ENCODE results near the gene ADGRG1.

ADGRG1 gene

DNA sequence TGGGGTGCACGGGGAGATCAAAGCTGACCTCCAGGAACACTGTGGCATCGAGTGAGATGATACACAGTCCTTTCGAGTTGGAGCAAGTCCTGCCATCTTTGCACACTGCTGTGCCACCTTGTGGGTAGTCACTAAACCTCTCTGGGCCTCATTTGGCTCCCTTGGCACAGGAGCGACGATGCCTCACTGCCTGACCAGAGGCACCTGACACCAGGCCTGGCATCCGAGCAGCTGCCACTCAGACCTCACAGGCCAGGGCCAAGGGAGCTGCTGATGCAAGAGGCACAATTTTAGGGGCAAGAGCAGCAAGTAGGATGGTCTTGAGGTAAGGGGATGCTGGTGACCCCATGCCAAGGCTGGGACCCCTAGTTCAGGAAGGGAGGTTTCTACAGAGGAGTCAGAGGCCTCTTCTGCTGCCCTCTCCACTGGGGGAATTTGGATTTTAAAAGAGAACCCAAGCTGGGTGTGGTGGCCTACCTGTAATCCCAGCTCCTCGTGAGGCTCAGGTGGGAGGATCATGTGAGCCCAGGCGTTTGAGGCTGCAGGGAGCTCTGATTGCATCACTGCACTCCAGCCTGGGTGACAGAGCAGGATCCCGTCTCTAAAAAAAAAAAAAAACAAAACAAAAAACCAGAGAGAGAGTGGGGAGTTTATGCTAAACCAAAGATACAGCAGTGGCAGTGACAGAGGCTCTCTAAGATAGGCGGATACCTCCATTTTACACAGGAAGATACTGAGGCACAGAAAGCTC is 6.7 kb upstream of the ADGRG1 start:
- DNase-seq = no peak

DNA sequence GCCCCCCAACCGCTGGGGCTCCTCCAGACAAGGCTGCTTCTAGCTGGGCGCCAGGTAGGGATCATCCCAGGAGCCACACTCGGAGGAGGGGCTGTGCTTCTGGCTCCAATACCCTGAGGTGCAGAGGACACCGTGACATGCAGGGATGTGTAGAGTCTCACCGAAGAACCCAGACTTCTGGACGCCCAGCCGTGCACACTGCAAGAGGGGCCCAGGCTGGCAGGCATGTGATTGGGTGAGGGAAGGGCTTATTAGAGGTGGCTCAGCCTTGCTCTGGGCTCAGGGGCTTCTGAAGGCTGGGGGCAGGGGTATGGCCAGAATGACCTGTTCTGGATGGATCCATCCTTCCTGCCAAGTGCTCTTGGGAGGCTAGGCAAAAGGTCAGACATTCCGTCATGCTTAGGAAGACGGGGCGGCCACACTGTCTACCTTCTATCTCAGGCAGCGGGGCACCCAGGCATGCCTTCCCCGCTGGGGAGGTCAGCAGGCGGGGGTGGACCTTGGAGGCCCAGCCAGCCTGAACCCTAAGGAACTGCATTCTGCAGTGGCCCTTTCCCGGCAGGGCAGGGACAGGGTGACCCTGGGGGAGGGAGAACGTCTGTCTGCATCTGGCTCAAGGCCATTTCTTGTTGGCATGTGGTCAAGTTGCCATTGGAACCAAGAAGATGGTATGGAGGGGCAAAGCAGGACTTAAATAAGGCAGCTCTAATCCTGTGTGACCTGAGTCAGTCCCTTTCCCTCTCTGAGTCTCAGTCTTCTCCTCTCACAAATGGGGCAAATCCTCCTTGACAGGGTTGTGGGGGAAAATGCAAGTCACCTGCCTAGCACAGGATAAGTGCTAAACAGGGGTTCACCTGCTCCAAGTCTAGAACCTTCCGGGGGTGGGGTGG is 5.8 kb upstream of the ADGRG1 start:
- no peak for DNase-seq

DNA sequence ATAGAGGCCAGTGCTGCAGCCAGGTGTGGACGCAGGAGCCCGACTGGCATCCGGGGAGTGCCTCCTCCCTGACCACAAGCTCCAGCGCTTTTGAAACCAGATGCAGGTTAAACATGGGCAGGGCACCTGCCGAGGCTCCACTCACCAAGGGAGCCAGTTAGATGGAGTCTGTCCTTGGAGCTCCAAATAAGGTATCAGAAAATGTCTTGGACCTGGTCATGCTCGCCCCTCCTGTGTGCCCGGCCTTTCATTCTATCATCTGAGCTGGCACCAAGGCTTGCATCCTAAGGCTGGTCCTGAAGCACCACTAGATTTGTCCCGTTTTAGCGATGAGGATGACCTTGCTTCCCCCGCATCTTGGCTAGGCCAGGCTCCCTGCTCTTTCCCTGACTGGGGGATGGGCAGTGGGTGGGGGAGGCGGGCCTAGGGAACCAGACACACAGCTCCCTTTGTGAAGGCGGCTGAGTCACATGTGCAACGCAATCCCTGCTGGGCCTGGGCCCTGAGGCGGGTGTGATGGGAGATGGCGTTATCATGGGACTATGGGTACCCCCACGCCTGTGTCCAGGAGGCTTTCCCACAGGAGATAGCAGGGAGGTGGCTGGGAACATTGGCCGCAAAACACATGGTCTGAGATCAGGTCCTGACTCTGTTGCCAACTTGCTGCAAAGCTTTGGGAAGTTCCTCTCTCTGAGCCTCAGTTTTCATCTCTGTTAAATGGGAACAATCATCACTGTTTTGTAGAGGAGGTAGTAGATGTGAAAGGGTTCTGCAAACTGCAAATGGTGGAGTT is 5.0 kb upstream of the ADGRG1 start:
- DNase-seq = no peak

DNA sequence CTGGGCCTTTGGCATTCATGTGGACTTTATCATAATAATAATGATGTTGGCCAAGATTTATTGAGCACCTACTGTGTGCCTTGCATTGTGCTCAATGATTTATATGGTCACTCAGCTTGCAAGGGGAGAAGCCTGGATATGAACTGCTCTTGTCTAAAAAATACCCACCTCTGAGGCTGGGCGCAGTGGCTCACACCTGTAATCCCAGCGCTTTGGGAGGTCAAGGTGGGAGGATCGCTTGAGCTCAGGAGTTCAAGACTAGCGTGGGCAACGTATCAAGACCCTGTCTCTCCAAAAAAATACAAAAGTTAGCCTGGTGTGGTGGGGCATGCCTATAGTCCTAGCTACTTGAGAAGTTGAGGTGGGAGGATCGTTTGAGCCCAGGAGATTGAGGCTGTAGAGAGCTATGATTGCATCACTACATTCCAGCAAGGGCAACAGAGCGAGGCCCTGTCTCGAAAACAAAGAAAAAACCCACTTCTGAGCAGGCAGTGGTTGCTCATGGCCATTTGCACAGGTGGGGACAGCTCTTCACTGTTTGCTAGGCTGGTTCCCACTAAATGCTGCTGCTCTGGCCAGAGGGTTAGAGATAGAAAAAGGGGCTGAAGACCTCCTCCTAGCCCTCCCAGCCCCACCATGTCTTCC is 4.3 kb upstream of the ADGRG1 start:
- DNase-seq = no peak

DNA sequence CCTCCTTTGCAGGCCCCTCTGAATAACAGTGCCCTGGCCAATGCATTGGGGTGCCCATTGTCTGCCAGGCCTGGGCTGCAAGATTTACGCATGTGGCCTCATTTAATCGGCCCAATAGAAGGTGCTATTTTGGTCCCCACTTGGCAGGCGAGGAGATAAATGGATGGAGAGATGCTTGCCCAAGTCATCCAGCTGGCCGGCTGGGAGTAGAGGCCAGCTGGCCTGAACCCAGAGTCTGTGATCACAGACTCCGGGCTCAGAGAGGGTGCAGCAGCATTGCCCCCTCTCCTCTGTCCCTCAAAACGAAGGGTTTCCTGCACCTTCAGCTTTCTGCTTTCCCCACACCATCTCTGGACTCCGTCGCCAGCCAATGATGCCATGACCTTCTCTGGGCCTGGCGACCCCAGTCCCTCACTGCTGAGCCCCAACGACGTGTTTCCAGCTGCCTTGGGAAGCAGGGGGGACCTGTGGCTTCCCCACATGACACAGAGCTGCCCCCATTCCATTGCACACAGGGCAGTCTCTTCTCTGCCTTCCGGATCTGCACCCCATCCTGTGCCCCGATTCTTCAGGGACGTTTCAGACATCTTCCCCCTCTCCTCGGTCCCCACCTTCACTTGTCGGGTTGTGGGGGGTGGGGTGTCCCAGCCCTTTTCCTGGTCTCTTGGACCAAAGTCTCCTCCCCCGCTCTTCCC is 3.5 kb upstream of the ADGRG1 start:
- DNase-seq = no peak

DNA sequence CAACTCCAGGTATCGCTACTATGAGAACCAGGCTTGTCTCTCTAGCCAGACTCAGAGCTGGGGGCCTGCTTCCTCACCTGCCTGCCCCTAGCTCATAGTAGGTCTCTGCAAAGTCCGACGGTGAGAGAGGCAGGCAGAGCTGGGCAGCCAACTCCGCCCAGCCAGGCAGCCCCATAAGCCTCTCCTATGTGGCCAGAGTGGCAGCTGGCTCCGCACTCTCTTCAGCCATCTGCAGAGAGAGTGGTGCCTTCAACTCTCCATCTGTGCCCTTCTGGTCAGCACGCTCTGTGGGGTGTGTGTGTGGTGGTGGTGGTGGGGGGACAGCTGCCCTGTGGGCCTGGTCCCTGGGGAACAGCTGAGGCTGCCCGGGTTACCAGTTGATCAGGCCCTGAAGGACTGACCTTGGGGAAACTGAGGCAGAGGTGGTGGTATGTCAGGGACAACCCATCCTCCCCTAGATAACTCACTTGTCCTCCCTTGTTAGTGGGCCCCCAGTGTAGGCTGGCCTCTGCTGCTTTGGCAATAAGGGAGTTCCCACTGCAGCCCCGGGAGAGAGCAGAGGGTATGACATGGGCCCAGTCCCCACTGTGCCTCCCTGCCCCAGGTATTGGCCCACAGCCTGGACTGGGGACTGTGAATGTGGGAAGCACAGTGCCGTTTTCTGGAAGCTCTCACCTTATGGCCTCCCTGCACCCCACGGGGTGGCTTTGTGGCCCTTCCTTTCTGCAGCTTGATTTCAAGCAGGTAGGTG is 1.8 kb upstream of the ADGRG1 start:
- no peak for DNase-seq

DNA sequence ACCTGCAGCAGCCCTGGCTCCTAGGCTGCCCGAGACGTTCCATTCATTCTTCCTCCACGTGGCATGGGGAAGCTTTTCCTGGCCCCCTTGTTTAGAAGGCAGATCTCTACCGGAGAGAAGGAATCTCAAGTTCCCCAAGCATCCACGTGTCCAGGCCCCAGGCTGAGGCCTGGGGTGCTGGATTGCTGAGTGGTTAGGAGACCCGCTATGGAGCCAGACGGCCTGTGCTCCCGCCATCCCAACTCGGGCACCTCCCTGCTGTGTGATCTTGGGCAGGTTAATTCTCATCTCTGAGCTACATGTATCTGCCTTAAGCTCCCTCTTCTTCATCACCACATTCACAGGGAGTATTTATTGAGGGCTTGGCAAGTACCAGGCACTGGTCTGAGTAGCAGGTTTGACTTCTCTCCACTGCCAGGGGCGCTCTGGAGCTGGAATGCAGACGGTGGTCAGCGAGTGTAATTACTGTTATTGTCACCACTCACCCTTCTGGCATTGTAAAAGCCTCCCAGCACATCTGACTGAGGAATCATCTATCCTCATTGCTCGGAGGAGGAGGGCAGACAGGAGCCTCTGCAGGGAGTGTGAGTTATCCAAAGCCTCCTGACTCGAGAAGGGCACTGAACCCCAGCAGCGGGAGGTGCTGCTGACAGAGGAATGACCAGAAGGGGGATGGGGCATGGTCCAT is 1.1 kb upstream of the ADGRG1 start:
- peak; percentile 63 for DNase-seq

DNA sequence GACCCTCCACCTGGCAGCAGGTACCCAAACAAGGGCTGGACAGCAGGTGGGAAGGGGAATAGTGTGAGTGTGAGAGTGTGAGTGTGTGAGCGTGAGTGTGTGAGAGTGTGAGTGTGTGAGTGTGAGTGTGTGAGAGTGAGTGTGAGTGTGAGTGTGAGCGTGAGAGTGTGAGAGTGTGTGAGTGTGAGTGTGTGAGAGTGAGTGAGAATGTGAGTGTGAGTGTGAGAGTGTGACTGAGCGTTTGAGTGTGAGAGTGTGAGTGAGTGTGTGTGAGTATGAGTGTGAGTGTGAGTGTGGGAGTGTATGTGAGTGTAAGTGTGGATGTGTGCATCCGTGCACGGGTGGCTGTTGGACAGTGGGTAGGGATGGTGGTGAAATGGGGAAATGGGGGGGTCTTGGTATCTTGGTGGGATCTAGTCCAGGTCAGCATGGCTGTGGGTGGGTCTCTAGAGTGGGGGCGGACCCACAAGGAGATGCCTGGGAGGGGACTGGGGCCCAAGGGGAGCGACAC is 408 bp downstream of the ADGRG1 start:
- DNase-seq = no peak

DNA sequence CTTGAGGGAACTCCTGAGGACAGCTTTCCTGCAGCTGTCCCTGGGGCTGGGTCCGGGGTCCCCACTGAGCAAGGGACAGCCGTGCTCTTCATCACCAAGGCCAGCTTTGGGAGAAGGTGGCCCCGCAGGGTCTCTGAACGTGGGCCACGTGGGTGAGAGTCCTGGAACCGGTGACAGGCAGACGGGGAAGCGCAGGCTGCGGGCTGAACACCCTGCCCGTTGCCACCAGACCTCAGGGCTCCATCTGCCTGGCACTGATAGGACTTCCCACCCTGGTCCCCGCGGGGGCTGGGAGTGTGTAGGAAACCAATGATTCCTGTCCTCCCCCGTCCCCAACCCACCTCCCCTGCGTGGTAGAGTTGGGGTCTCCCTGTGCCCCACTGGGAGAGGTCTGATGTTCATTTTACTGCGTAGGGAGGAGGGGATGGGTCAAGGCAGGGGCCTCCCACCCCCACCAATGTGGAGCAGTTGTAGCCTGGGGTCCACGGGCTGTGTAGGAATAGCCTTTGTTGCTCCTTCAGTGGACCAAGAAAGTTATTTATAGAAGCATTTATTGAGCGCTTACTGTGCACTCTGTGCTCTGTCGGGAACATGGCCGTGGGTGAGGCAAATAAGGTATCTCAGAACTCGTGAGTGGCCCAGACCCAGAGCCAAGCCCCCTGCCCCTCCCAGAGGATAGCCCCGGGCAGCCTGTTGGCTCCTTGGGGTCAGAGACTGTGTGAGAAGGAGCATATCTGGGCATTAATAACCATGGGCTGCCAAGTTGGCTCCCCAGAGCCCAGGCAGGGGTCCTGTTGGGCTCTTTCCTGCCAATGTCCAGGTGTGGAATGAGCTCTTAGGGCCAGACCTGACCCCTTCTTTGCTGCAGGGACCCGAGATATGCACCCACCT is 1.3 kb downstream of the ADGRG1 start:
- no peak for DNase-seq

DNA sequence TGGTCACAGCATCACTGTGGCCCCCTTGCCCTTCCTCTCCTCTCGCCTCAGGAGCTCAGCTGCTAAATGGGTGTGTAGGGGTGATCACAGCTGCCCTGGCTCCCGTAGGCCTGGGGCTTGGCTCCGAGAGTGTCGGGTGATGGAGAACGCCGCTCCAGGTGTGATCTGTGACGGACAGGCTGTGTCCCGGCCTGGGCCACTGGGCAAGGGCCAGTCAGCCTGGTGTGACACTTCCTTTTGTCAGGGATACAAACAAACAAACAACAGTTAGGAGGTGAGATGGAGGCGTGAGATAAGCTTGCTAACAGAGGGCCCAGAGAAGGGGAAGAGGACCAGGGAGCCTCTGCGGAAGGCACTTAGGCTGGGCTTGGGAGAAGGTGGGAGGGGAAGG is 2.0 kb downstream of the ADGRG1 start:
- DNase-seq = no peak

DNA sequence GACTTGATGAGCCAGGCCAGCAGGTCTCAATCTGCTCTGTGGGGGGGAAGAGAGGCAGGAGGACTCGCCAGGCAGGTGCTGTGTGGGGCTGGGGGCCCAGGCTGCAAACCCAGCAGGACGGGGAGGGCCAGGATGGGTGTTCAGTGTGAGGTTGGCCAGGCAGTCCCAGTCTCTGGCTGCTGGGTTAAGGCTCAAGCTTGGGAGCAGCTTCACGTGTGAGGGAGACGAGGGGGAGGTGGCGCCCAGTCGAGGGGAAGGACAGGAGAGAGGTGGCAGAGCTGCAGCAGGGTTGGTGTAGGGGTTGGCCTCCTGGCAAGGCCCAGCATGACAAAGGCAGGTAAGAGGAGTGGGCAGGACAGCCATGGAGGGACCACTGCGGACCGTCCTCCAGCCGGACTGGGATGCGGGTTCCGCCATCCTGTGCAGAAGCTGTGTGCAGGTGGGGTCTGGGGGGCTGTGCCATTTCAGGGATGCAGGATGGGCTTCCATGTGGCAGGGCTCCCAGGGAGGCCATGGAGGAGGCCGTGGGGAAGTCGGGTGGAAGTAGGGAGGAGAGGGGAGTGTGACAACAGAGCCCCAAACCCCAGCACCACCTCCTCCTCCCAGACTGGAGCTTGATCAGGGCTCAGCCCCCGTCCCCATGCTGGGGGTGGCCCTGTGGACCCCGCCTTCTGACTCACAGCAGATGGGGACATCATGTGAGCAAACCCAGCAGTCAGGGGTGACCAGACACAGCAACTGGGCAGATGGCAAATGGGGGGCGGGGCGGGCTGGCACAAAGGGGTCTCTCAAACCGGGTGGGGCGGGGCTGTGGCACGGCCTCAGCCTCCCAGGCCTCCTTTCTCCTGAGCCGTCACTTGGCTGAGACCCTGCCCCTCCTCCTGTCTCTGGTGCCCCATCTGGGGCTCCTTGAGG is 2.8 kb downstream of the ADGRG1 start:
- DNase-seq = no peak

DNA sequence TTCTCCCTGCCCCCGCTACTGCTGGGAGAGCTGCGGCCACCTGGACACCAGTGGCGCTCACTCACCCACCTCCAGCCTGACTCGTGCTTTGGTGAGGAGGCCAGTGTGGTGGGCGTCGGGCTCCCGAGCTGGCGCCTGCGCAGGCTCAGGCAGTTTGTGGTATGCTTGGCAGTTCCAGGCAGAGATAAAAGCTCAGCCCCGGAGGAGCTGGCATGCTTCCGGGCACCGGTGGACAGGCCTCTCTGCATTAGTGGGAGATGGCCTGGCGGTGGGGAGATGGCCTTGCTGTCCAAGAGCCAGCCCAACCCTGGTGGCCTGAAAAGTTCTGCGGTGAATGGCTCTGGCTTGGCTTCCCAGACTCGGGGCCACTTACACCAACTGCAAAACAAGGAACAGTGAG is 4.1 kb downstream of the ADGRG1 start:
- no peak for DNase-seq

DNA sequence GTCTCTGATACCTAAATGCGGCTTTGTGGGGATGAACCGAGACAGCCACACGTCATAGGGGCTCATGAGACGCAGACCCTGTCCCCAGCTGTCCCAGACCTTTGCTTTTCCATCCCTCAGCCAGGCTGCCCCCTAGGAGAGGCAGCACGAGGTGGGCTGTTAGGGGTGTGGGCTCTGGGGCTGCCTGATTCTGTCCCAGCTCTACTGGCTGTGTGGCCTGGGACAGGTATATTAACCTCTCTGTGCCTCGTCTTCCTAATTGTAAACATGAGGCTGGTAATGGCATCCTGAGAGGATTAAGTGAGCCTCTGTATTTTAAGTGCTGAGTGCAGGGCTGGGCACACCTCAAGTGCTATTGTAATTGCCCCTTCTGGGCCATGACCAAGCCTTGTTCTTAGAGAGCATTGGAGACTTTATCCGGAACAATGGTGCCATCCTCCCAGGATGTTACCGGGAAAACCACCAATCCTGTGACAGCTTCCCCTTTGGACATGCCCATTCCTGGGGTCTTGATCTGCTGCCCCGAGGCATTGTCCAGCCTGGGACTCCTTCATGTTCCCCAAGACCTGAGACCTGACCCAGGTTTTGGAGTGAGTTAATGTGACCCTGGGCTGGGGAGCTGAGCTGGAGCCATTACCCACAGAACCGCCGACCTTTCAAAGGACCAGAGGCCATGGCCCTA is 5.1 kb downstream of the ADGRG1 start:
- DNase-seq = no peak

DNA sequence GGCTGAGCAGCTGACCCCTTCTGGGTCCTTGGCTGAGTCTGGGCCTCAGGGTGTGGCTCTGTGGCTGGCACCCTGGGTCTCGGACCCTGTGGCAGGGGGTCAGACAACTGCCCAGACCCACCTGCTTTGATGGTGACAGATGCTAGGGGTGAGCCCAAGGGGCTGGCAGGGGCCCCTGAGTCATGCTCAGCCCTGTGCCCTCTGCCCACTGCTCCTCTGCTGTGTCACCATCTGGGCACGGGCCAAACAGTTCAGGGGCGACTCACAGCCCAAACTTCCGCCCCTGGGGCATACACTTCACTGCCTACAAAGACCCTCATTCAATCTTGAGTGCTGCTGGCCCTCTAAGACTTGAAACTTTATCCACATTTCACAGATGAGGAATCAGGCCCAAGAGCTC is 5.7 kb downstream of the ADGRG1 start:
- DNase-seq = no peak

DNA sequence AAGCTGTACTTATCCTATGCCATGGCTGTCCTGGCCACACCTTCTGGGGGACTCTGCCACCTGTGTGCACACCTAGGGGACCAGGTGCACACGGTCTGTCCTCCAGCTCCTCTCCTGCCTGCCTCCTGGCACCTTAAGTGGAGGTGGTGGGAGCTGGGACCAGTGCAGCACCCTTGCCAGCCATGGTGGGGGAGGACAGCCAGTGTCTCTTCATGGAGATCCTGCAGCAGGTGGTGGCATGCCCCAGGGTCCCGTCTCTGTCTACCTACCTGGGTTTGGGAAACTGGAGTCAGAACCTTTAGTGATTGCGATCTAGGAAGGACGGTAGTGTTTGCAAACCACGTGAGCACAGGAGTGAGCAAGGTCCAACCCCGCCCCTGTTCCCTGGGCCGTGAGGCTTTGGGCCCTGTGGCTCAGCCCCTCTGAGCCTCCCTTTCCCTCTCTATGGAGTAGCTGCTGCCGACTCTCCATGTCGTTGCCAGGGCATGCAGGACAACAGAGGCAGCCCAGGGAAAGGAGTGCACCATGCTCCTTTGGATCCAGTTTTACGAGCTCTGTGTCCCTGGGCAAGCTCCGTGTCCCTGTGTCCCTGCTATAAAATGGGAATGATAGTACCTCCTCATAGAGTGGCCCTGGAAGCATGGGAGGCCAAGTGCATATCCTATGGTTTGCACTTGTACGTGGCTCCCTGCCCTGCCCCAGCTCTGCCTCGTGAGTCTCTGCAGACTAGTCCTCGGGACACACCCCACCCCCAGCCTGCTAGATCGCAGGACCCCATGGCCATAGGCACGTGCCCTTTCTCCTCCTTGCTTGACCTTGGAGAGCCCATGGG is 7.1 kb downstream of the ADGRG1 start:
- DNase-seq = no peak

DNA sequence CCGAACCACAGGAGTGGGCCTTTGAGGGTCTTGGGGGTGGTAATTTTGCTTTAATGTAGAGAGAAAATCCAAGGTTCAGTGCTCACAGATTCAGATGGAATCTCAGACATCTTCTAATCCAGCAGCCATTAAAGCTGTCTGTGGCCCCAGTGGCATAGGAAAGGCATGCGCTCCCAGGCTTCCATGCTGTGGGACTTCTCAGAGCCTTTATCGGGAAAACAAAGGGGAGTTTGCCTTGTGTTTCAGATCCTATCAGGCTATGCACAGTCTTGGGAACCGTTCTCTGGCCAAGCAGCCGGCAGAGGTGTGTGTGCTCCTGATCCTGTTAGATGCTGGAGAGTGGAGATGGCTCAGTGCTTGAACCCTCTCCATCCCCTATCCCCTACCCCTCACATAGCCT is 7.8 kb downstream of the ADGRG1 start:
- no peak for DNase-seq

DNA sequence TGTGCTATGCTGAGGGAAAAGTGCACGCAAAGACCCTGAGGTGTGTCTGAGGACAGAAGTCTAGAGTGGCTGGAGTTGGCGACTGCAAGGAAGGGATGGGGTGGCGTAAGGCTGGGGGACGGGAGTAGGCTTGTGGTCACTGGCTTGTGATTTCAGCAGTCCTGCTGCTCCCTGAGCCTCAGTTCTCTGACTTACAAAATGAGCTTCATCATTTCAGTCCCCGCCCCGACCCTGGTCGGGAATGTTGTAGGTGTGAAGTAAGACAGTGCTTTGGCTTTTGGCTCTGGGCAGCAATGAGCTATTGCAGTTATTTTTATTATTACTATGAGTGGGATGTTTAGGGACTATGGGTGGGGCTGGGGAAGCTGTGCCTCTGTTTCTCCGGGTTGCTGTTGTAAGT is 8.6 kb downstream of the ADGRG1 start:
- no peak for DNase-seq

Data from amniotic stem cell (primary cell).